NCI-H1105 (cell line): ENCODE results near the gene STARD3.

Experiments used
- DNase-seq: peaks from one replicate; lab custom pipeline; 2025; lab: John Stamatoyannopoulos, UW

Gene STARD3

GRCh38 chr17:39604911-39605491 is 31.9 kb upstream of the STARD3 start:
- DNase-seq: no peak

GRCh38 chr17:39605492-39606433 is 31.2 kb upstream of the STARD3 start:
- no peak for DNase-seq

GRCh38 chr17:39606434-39607056 is 30.4 kb upstream of the STARD3 start:
- no peak for DNase-seq

DNA sequence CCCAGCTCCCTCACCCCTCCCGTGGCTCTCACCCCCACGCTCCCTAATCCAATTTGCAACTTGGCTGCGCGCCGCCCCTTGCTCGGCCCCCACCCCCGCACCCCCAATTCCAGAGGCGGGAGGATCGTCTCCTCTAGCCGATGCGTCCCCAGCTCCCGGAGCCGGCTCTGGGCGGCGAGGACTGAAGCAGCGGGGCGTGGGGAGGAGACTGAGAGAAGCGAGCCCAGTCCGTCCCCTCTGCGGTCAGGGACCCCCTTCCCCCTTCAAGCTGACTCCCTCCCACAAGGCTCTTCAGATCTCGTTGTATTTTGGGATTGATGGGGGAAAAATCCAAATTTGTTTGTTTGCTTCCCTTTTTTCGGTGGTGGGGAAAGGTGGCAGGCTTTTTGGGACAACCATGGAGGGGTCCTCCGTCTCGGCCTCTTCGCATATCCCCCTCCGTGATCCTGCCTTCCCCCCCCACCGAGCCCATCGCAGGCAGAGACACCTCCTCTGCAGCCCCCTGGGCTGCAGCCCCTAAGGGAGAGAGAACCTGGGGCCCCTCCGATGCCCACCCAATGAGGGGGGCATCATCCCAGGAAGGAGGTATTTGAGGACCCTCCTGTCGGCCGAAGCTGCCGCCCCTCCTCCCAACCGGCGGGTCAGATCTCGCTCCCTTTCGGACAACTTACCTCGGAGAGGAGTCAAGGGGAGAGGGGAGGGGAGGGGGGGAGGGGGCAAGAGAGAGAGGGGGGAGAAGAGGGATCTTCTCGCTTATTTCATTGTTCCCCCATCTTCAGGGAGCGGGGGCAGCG is 29.7 kb upstream of the STARD3 start:
- no peak for DNase-seq

DNA sequence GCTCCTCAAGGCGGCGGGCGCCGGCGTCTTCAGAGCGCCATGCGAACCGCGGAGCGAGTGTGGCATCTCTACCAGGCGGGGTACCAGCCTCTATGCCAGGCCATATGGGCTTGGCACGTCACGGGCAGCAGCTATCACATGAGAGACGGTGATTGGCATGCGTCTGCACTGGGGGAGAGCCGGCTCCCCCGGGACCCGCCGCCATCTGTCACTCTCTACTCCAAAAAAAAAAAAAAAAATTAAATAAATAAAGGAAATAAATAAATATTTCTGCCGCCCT is 29.2 kb upstream of the STARD3 start, which contains the start of gene NEUROD2:
TSS of gene NEUROD2 (minus strand) at position 70 of the 280 bp plus-strand sequence. CDS start 1,321 bp downstream, outside the sequence.
- DNase-seq: no peak

- no peak for DNase-seq
Observed at GRCh38 chr17:39608142-39608981, 28.6 kb upstream of the STARD3 start.

- no peak for DNase-seq
Observed at GRCh38 chr17:39609416-39610025, 27.4 kb upstream of the STARD3 start.

GRCh38 chr17:39611401-39612112 is 25.4 kb upstream of the STARD3 start:
- no peak for DNase-seq

- no peak for DNase-seq
Observed at GRCh38 chr17:39612291-39612894, 24.6 kb upstream of the STARD3 start.

- no peak for DNase-seq
Observed at GRCh38 chr17:39612935-39613464, 23.9 kb upstream of the STARD3 start.

- DNase-seq: no peak
Observed at GRCh38 chr17:39614545-39615157, 22.3 kb upstream of the STARD3 start.

- no peak for DNase-seq
Observed at GRCh38 chr17:39615434-39615833, 21.5 kb upstream of the STARD3 start.

DNA sequence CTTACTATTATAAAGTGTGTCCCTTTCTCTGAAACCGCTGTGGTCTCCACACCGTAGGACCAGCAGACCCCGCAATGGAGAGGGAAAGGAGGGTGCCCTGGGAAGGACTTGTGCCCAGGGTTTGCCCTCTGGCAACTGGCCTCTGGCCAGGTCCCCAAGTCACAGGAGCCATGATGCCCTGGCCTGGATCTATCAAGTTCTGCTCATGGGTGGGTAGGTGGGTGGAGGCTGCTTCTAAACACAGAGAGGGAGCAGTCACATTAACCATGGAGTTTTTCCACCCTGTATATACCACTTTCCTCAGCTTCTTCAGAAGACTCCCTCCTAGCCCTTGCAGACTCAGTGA is 19.9 kb upstream of the STARD3 start:
- DNase-seq: no peak

DNA sequence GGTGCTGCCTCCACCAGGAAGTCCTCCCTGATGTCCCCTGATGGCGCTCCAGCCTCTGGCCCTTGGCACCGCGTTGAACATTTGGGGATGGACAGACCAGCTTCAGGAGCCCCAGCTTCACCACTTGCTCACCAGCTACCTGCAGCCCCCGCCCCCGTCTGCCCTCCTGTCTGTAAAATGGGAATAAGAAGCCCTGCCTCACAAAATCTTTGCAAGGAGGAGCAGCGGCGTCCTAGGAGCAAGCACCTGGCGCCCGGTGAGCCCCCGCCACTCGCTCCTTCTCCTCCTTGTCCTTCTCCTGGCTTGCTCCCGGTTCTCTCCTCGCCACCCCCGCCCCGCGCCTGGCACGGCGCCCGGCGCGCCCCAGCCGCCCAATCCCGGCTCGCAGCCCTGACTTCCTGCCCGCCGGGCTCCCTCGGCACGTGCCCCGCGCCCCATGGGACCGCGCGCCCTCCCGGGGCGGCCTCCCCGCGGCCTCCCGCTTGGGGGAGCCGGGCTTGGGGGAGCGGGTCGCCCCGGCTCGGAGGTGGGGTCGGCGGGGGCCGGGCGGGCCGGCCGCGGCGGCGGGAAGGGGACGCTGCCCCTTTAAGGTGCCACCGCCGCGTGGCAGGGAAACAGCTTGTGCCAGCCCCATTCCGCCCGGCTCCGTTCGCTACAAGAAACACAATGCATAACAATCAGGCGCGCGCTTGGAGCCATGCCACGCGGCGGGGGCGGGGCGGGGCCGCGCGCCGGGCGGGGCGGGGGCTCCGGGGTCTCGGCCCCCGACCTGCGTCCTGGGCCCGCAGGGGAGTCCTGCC is 19.3 kb upstream of the STARD3 start:
- DNase-seq: peak; percentile 59

DNA sequence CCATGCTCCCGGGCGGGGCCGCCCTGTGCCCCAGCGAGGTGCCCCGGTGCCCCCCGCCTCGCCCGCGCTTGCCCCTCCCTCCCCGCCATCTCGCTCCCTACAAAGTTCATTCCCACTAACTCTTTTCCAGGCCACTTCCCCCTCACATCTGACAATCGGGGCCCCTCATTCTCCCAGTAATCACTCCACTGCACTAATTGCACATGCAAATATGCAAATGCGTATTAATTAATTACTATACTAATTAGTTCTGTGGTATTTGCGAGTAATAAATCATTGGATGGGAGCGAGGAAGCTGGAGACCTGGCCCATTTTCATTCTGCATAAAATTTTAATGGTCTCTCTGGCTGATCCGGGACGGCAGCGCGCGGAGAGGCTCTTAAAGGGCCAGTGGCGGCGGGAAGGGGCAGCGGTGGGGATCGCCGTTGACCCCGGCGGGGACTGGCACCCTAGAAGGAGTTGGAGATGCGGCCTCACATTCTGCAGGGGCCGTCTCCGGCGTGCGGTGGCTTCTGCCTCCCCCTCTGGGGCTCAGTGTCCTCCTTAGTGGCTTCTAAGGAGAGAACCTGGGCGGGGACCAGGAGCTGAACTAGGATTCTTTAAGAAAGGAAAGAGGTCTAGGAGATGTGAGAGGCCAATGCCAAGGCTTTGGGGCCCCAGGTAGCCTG is 18.6 kb upstream of the STARD3 start:
- no peak for DNase-seq

GRCh38 chr17:39618956-39619785 is 17.8 kb upstream of the STARD3 start:
- no peak for DNase-seq

GRCh38 chr17:39619786-39620101 is 17.2 kb upstream of the STARD3 start:
- DNase-seq: no peak
